GM13977 (cell line): ENCODE results near the gene IP6K1.
"Not testable (repeated sequence)": the region's sequence is repeated elsewhere in the genome, so short reads cannot be mapped to it uniquely, and the experiment has no call there.

Experiments used
- DNase-seq: peaks from one replicate; pipeline ENCODE4 v3.0.0; 2012; ENCODE audit warnings: low spot score
- CTCF ChIP-seq: IDR thresholded peaks from 2 replicates; pipeline ENCODE4 v1.5.1; 2012; ENCODE audit warnings: mild to moderate bottlenecking, control low read depth; ENCODE audit not compliant: insufficient read depth; ENCODE audit errors: extremely low read depth, missing control alignments
- in situ Hi-C: fragments of 300-500 bp; cut with MboI; formaldehyde crosslinking; loops from one replicate; pipeline ENCODE4 v1.12.0; 2022; ENCODE audit warnings: low sequenced_read_pairs, low pct_unique_long_range_greater_than_20kb, mixed read lengths, inconsistent platforms; ENCODE audit not compliant: unreplicated experiment

The IP6K1 gene

GRCh38 chr3:49703443-49703927 lies 82.9 kb downstream of the IP6K1 start:
- in situ Hi-C loops, result no loop called here
- peak; percentile 91 for TF ChIP-seq CTCF
- peak; percentile 92 for DNase-seq

GRCh38 chr3:49702672-49703071 lies 83.7 kb downstream of the IP6K1 start:
- no peak for DNase-seq
- TF ChIP-seq CTCF, result no peak
- in situ Hi-C loops, result no loop called here

DNA sequence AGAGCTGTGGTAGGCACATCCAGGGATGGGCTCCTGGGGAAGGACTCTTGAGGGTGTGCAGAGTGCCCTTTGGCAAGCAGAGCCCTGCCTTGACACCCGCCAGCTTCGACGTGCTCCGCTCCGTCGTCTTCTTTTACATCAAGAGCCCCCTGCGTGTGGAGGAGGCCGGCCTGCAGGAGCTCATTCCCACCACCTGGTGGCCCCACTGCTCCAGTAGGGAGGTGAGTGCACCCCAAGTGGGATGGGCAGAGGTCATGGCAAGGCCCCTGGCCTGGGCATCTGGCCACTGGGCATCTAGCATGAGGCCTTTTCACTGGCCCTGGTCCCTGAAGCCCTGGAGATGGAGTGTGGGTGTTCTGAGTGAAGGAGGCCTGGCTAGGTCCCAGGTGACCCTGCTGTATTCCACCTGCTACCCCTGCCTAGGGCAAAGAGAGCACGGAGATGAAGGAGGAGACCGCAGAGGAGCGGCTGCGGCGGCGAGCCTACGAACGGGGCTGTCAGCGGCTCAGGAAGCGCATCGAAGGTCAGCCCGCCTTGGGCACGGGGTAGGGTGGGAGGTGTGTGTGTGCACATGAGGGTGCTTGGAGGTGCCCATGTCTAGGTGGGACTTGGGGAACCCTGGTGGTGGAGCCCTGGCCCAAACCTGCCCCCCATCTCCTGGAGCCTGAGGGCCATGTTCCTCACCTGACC lies 84.8 kb downstream of the IP6K1 start:
- peak; percentile 42 for TF ChIP-seq CTCF
- no peak for DNase-seq
- in situ Hi-C loops, result no loop called here

- in situ Hi-C loops, result no loop called here
- peak; percentile 2 for TF ChIP-seq CTCF
These were observed 85.8 kb downstream of the IP6K1 start for GRCh38 chr3:49700453-49701128.

GRCh38 chr3:49700014-49700413 lies 86.3 kb downstream of the IP6K1 start:
- in situ Hi-C loops, result no loop called here
- no peak for DNase-seq
- TF ChIP-seq CTCF, result no peak

More at GRCh38 chr3:49700453-49701128, 85.8 kb downstream of the IP6K1 start:
- no peak for DNase-seq

- in situ Hi-C loops, result no loop called here
- no peak for TF ChIP-seq CTCF
- no peak for DNase-seq
These were observed 86.9 kb downstream of the IP6K1 start for GRCh38 chr3:49699281-49699979.

- in situ Hi-C loops, DNase-seq: not testable (repeated sequence)
These were observed 90.9 kb downstream of the IP6K1 start for GRCh38 chr3:49695350-49696015.

DNA sequence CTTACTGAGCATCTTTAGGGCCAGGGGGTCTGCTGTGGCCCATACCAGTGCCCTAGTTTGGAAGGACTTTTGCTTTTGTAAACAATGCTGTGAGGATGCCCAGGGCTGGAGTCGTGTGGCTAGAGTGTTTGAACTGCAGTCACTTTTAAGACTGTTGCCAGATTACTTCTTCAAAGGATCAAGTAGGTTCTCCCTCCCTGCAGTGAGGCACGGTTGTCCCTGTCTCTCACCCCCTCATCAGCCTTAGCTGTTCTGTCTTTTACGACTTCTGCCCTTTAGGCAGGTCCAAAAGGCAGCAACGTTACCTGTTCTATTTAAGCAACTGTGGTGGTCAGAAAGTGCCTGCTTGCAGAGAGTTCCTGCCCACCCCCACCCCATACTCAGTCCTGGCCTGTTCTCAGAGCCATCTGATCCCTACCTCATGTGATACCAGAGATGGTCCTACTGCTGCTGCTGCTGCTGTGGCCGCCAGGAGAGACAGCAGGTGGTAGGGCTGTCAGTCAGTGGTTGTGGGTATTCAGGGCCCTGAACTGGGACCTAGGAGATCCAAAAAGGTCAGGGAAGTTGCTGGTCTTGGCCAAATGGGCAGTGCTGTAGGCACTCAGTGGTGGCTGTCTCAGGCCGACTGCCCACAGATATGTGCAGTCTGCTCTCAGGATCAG lies 91.8 kb downstream of the IP6K1 start:
- DNase-seq, in situ Hi-C loops: not testable (repeated sequence)

DNA sequence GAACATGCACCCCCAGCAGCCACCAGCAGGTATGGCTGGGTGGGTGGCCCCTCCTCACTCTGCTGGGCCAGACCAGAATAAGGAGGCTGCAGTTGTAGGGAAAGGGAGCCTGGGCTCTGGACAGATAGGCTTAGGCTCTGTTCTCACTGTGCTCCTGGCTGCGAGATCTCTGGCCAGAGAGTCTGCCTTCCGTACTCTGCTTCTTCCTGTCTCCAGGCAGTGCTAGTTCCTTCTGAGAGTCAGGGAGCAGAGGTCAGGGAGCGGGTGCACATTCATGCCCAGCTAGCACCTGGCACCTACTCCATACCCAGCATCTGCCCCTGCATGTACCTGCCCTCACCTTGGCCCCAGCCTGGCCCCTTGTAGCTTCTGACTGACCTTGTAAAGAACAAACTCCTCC lies 94.9 kb downstream of the IP6K1 start:
- DNase-seq, in situ Hi-C loops: not testable (repeated sequence)
